HepG2 (cell line): Measurements from ENCODE around the gene ARMH4. TPM values are rescaled to one million over a fixed set of nuclear protein-coding genes. Genes with fewer than 3 reads are reported as not detected.

Experiments
- ATAC-seq: fragments of 200-7000 bp; cut with Tn5 transposase; 3 replicates; pipeline ENCODE4 v1.9.1; 2020; ENCODE audit warnings: mild to moderate bottlenecking, moderate library complexity
- BruUV-seq: library from RNA; stranded (reverse); fragments of 400-500 nt; replicated peaks from 2 replicates; lab custom pipeline; 2021; lab: Mats Ljungman, UMichigan
- CTCF ChIA-PET: fragments of 300-600 bp; formaldehyde crosslinking; extraction: SDS; loops from one replicate; lab custom pipeline; 2021; ENCODE audit warnings: low total read pairs, inconsistent platforms, low intra/inter-chr PET ratio; lab: Yijun Ruan, JAX
- POLR2A ChIA-PET: fragments of 350-600 bp; sonication (Branson Sonifier 250); formaldehyde crosslinking; loops from one replicate; lab custom pipeline; 2020; ENCODE audit warnings: antibody characterized with exemption, inconsistent platforms; lab: Yijun Ruan, JAX
- DNase-seq: peaks from one replicate; pipeline ENCODE4 v3.0.0-alpha.2; 2015; ENCODE audit warnings: low spot score
- FAIRE-seq: peaks from 3 replicates; lab custom pipeline; 2011; peaks lifted over from hg19 to GRCh38; lab: Jason Lieb, UNC
- H2AFZ ChIP-seq: one replicate; pipeline ENCODE4 v1.6.1; 2011; ENCODE audit warnings: low read length, inconsistent platforms
- H3K27ac ChIP-seq: fragments of 300-600 bp; 3 replicates; pipeline ENCODE4 v1.8.0; 2011; ENCODE audit warnings: mixed run types, mild to moderate bottlenecking, mixed read lengths, low read length, inconsistent platforms; ENCODE audit not compliant: insufficient read depth; ENCODE audit errors: extremely low read length
- H3K27me3 ChIP-seq, 2 experiments: fragments of 200-600 bp in 1 of 2; 2 replicates in 1 of 2; 3 replicates in 1 of 2; pipeline versions ENCODE4 v1.6.0 to v1.8.0; 2011; ENCODE audit warnings: low read length in 2 of 2, mild to moderate bottlenecking in 2 of 2, moderate library complexity in 2 of 2, inconsistent platforms in 1 of 2; ENCODE audit not compliant: insufficient read depth in 2 of 2, control insufficient read depth in 1 of 2
- H3K36me3 ChIP-seq, 2 experiments: fragments of 200-600 bp in 1 of 2; replicated peaks in 1 of 2; 2 replicates in 1 of 2; 3 replicates in 1 of 2; pipeline versions ENCODE4 v1.5.1 to v1.8.0; 2011; ENCODE audit warnings: low read length in 2 of 2, inconsistent platforms in 1 of 2; ENCODE audit not compliant: insufficient read depth in 2 of 2, control insufficient read depth in 1 of 2
- H3K4me1 ChIP-seq: 2 replicates; pipeline ENCODE4 v1.5.1; 2012; ENCODE audit warnings: low read length, inconsistent platforms; ENCODE audit not compliant: insufficient read depth
- H3K4me2 ChIP-seq: 2 replicates; pipeline ENCODE4 v1.6.0; 2011; ENCODE audit warnings: low read depth, low read length, inconsistent platforms
- H3K4me3 ChIP-seq, 3 experiments: fragments of 200-600 bp in 1 of 3; sonication (generic), shearing (Covaris generic) in 1 of 3; replicated peaks in 1 of 3; 2 replicates each; pipeline ENCODE4 v1.5.1; 2011 to 2016; ENCODE audit warnings: low read length in 3 of 3, inconsistent platforms in 2 of 3, low read depth in 2 of 3, mild to moderate bottlenecking in 2 of 3, control low read depth in 1 of 3, mixed read lengths in 1 of 3; ENCODE audit not compliant: insufficient read depth in 1 of 3
- H3K79me2 ChIP-seq: one replicate; pipeline ENCODE4 v1.6.1; 2011; ENCODE audit warnings: low read length, inconsistent platforms; ENCODE audit not compliant: insufficient read depth
- H3K9ac ChIP-seq: 2 replicates; pipeline ENCODE4 v1.6.0; 2011; ENCODE audit warnings: mild to moderate bottlenecking, low read depth, low read length, inconsistent platforms; ENCODE audit not compliant: insufficient read depth
- H3K9me3 ChIP-seq: 2 replicates; pipeline ENCODE4 v1.5.1; 2012; ENCODE audit warnings: mild to moderate bottlenecking, low read length
- H4K20me1 ChIP-seq: 2 replicates; pipeline ENCODE4 v1.6.0; 2011; ENCODE audit warnings: inconsistent platforms, mild to moderate bottlenecking, low read length, moderate library complexity; ENCODE audit not compliant: insufficient read depth
- CREB1 ChIP-seq, 2 experiments: fragments of 450-650 bp in 1 of 2; IDR thresholded peaks; 2 replicates each; pipeline ENCODE4 v1.6.1; 2016 to 2017; ENCODE audit warnings: control low read depth in 1 of 2, mild to moderate bottlenecking in 1 of 2, missing compliant biosample characterization in 1 of 2, missing genetic modification characterization in 1 of 2
- ETV6 ChIP-seq: sonication (generic); formaldehyde crosslinking; conservative IDR thresholded peaks from 2 replicates; pipeline ENCODE4 v1.4.0; 2020; ENCODE audit warnings: missing genetic modification reagents
- KMT2B ChIP-seq: IDR thresholded peaks from 2 replicates; pipeline ENCODE4 v1.6.1; 2016; ENCODE audit warnings: missing genetic modification reagents, missing compliant biosample characterization
- MAFF ChIP-seq: IDR thresholded peaks from 2 replicates; pipeline ENCODE4 v1.6.1; 2011; ENCODE audit warnings: low read depth, low read length, improper control_type of control experiment
- MAFK ChIP-seq, 2 experiments: IDR thresholded peaks in 1 of 2; conservative IDR thresholded peaks in 1 of 2; 2 replicates each; pipeline ENCODE4 v1.6.1; 2011; ENCODE audit warnings: improper control_type of control experiment in 2 of 2, low read length in 2 of 2
- MAZ ChIP-seq, 2 experiments: sonication (generic) in 1 of 2; formaldehyde crosslinking in 1 of 2; IDR thresholded peaks; 2 replicates each; pipeline versions ENCODE4 v1.5.0 to v1.6.1; 2012 to 2020; ENCODE audit warnings: low read depth in 2 of 2, mild to moderate bottlenecking in 2 of 2, borderline replicate concordance in 1 of 2, improper control_type of control experiment in 1 of 2, low read length in 1 of 2, missing genetic modification reagents in 1 of 2, moderate library complexity in 1 of 2
- POLR2A ChIP-seq, 2 experiments: IDR thresholded peaks; 2 replicates each; pipeline ENCODE4 v1.6.1; 2011; ENCODE audit warnings: low read depth in 2 of 2, low read length in 2 of 2, mild to moderate bottlenecking in 1 of 2, moderate library complexity in 1 of 2; ENCODE audit not compliant: insufficient read depth in 1 of 2
- RBAK ChIP-seq: sonication (generic); formaldehyde crosslinking; IDR thresholded peaks from 2 replicates; pipeline ENCODE4 v1.5.1; 2020; ENCODE audit warnings: mild to moderate bottlenecking, missing genetic modification reagents
- ZNF101 ChIP-seq: sonication (generic); formaldehyde crosslinking; IDR thresholded peaks from 2 replicates; pipeline ENCODE4 v1.4.0; 2020; ENCODE audit warnings: mild to moderate bottlenecking, low read depth, missing genetic modification reagents, borderline replicate concordance
- WGBS: methylation state at CpG from one replicate; pipeline ENCODE4 v1.1.6; 2017; ENCODE audit warnings: low lambda C conversion rate; 5-methylcytosine and 5-hydroxymethylcytosine counted together
- in situ Hi-C: cut with HindIII; loops from 2 replicates; pipeline ENCODE4 v1.10.0; 2017; ENCODE audit warnings: low pct_unique_long_range_greater_than_20kb; ENCODE audit not compliant: extremely low pct_ligation_motif_present
- intact Hi-C: fragments of 100-400 bp; cut with micrococcal nuclease; formaldehyde crosslinking; loops from one replicate; pipeline ENCODE4 v1.10.0; 2022; ENCODE audit not compliant: unreplicated experiment
- polyA plus RNA-seq, 8 experiments: library from polyadenylated mRNA; depleted of rRNA in 3 of 8; stranded (reverse) in 7 of 8; unstranded in 1 of 8; fragments of >200 nt; fragmentation: Illumina TruSeq in 4 of 8; extraction: Trizol in 4 of 8; gene quantifications; 2 replicates each; pipeline versions ENCODE4 v1.2.1 to v1.2.3, GENCODE V29; 2011 to 2016; ENCODE audit warnings: low read depth in 4 of 8, missing spikeins in 1 of 8, mixed read lengths in 1 of 8; ENCODE audit not compliant: insufficient read depth in 1 of 8
- total RNA-seq, 5 experiments: library from RNA; depleted of rRNA; stranded (reverse); fragments of >200 nt; fragmentation: Illumina TruSeq; extraction: Trizol; gene quantifications; 2 replicates each; pipeline ENCODE4 v1.2.3, GENCODE V29; 2016; ENCODE audit warnings: low read depth in 1 of 5
- TF ChIP-seq, protein P1 (sequence below): sonication (generic); formaldehyde crosslinking; IDR thresholded peaks from 2 replicates; pipeline ENCODE4 v1.8.0; 2022; ENCODE audit warnings: mild to moderate bottlenecking, missing genetic modification reagents, moderate library complexity

ARMH4 gene
- total and polyA plus RNA-seq, 2 of the 13 experiments (the other 11 are each of a cell fraction or from before 2014, with no cell fraction given), result 0.02 to 0.18 TPM

DNA sequence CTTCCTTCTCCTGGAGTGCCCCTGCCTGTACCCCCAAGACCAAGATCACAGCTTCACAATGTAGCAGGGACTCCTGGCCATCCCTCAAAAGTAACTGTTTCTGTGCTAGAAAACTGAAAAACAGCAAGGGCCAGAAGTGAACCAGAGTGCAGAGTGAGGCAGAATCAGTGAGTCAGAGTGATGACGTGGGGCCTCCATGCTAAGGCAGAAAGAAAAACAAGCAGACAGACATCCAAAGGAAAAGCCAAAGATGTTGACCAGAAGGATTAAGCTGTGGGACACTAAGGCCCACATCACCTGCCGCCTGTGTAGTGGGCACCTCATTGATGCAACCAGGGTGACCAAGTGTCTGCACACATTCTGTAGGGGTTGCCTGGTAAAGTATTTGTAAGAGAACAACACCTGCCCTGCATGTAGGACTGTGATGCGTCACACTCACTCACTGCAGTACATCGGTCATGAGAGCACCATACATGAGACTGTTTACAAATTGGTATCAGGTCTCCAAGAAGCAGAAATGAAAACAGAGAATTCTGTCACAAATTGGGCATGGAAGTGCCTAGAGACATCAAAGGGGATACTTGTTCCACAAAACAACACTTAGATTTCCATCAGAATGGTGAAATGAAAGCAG lies 51.2 kb downstream of the ARMH4 start:
- FAIRE-seq (no peak), ATAC-seq (no peak), DNase-seq (no peak)
- in situ Hi-C loops (loop anchor here (25.0 kb wide), 1 partner anchor 261 kb away; no protein-coding TSS in a partner anchor), intact Hi-C loops (no loop called here)
- H4K20me1 ChIP-seq, result no peaks in the 10 kb centered on the region
- peaks cover 0 to 1% of the 10 kb centered on the region in 2 experiments; a peak in 1 of 5 replicates for H3K27me3 ChIP-seq
- ChIA-PET CTCF (no interaction called here), POLR2A (no interaction called here)
- H3K9ac ChIP-seq, result no peak overlapping the region
- no peaks in the 10 kb centered on the region for H3K4me1 ChIP-seq
- no peak overlapping the region for H3K4me2 ChIP-seq
- no peak overlapping the region for H2AFZ ChIP-seq
- H3K36me3 ChIP-seq, result no peaks in the 10 kb centered on the region
- TF ChIP-seq CREB1 (IDR thresholded peaks at IDR 0.05) (peak; percentile 71), CREB1 (CRISPR knock-in tag; IDR thresholded peaks at IDR 0.05) (no peak), ZNF101 (CRISPR knock-in tag) (no peak)
- no peaks in the 10 kb centered on the region for H3K9me3 ChIP-seq
- H3K4me3 ChIP-seq, result no peak overlapping the region
- 9% methylated on average over 4 of the region's 4 CpGs for WGBS
- no TSS peak for BruUV-seq
- no peak overlapping the region for H3K27ac ChIP-seq
- no peaks in the 10 kb centered on the region for H3K79me2 ChIP-seq

DNA sequence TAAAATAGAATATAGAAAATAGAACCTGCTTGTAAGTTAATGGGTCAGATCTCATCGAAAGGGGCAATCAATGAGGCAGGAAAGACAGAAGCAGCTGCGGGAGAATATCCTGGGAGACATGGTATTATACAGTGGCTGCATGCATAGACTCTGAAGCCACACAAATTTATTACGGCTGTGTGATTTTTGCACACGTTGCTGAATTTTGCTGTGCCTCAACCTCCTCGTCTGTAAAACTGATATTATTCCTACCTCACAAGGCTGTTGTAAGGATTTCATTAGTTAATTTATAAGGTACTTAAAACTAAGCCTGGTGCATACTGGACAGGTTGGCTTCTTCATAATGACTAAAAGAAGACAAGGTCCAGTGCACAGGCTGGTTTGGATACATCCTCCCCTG lies 52.3 kb downstream of the ARMH4 start:
- intact Hi-C loops, result no loop called here
- H3K27me3 ChIP-seq, result peaks cover 0 to 1% of the 10 kb centered on the region in 2 experiments; a peak in 1 of 5 replicates
- no peaks in the 10 kb centered on the region for H3K9me3 ChIP-seq
- in situ Hi-C loops, result loop anchor here (25.0 kb wide), 1 partner anchor 263 kb away; no protein-coding TSS in a partner anchor
- 37% methylated on average over 5 of the region's 5 CpGs for WGBS
- no peaks in the 10 kb centered on the region for H3K79me2 ChIP-seq
- no peak overlapping the region for H3K9ac ChIP-seq
- no peak overlapping the region for H3K27ac ChIP-seq
- no peak for TF ChIP-seq RBAK (CRISPR knock-in tag)
- peak; percentile 72 for TF ChIP-seq MAFF
- TF ChIP-seq MAZ (IDR thresholded peaks at IDR 0.05; ENCODE audit: borderline replicate concordance, low read depth, low read length), result no peak
- no peak for TF ChIP-seq MAZ (CRISPR knock-in tag; IDR thresholded peaks at IDR 0.05; ENCODE audit: low read depth)
- TF ChIP-seq, protein P1, sequence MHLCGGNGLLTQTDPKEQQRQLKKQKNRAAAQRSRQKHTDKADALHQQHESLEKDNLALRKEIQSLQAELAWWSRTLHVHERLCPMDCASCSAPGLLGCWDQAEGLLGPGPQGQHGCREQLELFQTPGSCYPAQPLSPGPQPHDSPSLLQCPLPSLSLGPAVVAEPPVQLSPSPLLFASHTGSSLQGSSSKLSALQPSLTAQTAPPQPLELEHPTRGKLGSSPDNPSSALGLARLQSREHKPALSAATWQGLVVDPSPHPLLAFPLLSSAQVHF (CRISPR knock-in tag), result no peak
- TF ChIP-seq MAFK (conservative IDR thresholded peaks at IDR 0.05 in 1 of 2, IDR thresholded peaks at IDR 0.05 in 1 of 2; ENCODE audit: low read length in 2 of 2), result peak; percentile 54 to 72
- no peak for TF ChIP-seq POLR2A (IDR thresholded peaks at IDR 0.05; ENCODE audit: insufficient read depth in 1 of 2, low read depth in 2 of 2, low read length in 2 of 2)
- no peak for TF ChIP-seq ETV6 (CRISPR knock-in tag)
- TF ChIP-seq KMT2B (CRISPR knock-in tag), result no peak
- no peak overlapping the region for H2AFZ ChIP-seq
- no peaks in the 10 kb centered on the region for H3K36me3 ChIP-seq
- no peak overlapping the region for H3K4me3 ChIP-seq
- no peaks in the 10 kb centered on the region for H3K4me1 ChIP-seq
- no TSS peak for BruUV-seq
- no peak for DNase-seq
- ChIA-PET POLR2A (no interaction called here), CTCF (no interaction called here)
- no peaks in the 10 kb centered on the region for H4K20me1 ChIP-seq
- ATAC-seq, result no peak
- FAIRE-seq, result no peak
- no peak overlapping the region for H3K4me2 ChIP-seq
